K562 (cell line): Measurements from ENCODE around the gene SHROOM3. TPM values are rescaled to one million over a fixed set of nuclear protein-coding genes. Genes with fewer than 3 reads are reported as not detected.

ENCODE experiments used
- ATAC-seq: fragments of 200-7000 bp; cut with Tn5 transposase; 3 replicates; pipeline ENCODE4 v1.9.1; 2020; ENCODE audit warnings: moderate library complexity
- BruUV-seq: library from RNA; stranded (reverse); fragments of 400-500 nt; replicated peaks from 2 replicates; lab custom pipeline; 2021; lab: Mats Ljungman, UMichigan
- CTCF ChIA-PET: fragments of 300-600 bp; formaldehyde crosslinking; extraction: SDS; loops from one replicate; lab custom pipeline; 2021; ENCODE audit warnings: low intra/inter-chr PET ratio; lab: Yijun Ruan, JAX
- POLR2A ChIA-PET: fragments of 300-600, 350-650 bp; sonication (Branson Sonifier 250); formaldehyde crosslinking; extraction: SDS; loops from one replicate; lab custom pipeline; 2021; ENCODE audit warnings: antibody characterized with exemption, inconsistent platforms; lab: Yijun Ruan, JAX
- DNase-seq, 4 experiments: peaks; one replicate each; pipeline versions ENCODE4 v3.0.0 to v3.0.0-alpha.2; 2011 to 2018; ENCODE audit warnings: low spot score in 3 of 4, mixed read lengths in 3 of 4; ENCODE audit errors: extremely low read depth in 1 of 4
- FAIRE-seq: peaks from 2 replicates; lab custom pipeline; 2011; peaks lifted over from hg19 to GRCh38; lab: Jason Lieb, UNC
- H2AFZ ChIP-seq: 2 replicates; pipeline ENCODE4 v1.6.0; 2011; ENCODE audit warnings: low read depth, low read length, control low read depth, inconsistent platforms
- H3K27ac ChIP-seq: fragments of 200-600 bp; 3 replicates; pipeline ENCODE4 v1.8.0; 2011; ENCODE audit warnings: low read depth, mild to moderate bottlenecking, control low read depth, inconsistent platforms, low read length, moderate library complexity, mixed read lengths; ENCODE audit errors: extremely low read depth
- H3K27me3 ChIP-seq, 2 experiments: fragments of 300-600 bp in 1 of 2; 2 replicates in 1 of 2; 3 replicates in 1 of 2; pipeline versions ENCODE4 v1.6.0 to v1.8.0; 2011; ENCODE audit warnings: inconsistent platforms in 2 of 2, low read length in 2 of 2, mild to moderate bottlenecking in 1 of 2, mixed read lengths in 1 of 2, moderate library complexity in 1 of 2; ENCODE audit not compliant: control insufficient read depth in 2 of 2, insufficient read depth in 2 of 2
- H3K36me3 ChIP-seq: fragments of 300-600 bp; 3 replicates; pipeline ENCODE4 v1.8.0; 2011; ENCODE audit warnings: mild to moderate bottlenecking, low read length, inconsistent platforms; ENCODE audit not compliant: control insufficient read depth, insufficient read depth
- H3K4me1 ChIP-seq, 2 experiments: fragments of 200-600 bp in 1 of 2; replicated peaks in 1 of 2; 2 replicates in 1 of 2; 3 replicates in 1 of 2; pipeline versions ENCODE4 v1.5.1 to v1.8.0; 2011; ENCODE audit warnings: inconsistent platforms in 2 of 2, low read length in 2 of 2, mild to moderate bottlenecking in 1 of 2, mixed read lengths in 1 of 2, moderate library complexity in 1 of 2; ENCODE audit not compliant: control insufficient read depth in 2 of 2, insufficient read depth in 2 of 2
- H3K4me2 ChIP-seq: 2 replicates; pipeline ENCODE4 v1.6.1; 2011; ENCODE audit warnings: low read length, control low read depth, inconsistent platforms, mixed read lengths; ENCODE audit not compliant: insufficient read depth
- H3K4me3 ChIP-seq: fragments of 200-600 bp; sonication (generic), shearing (Covaris generic); 2 replicates; pipeline ENCODE4 v1.5.1; 2016; ENCODE audit warnings: control low read depth, inconsistent platforms
- H3K79me2 ChIP-seq: fragments of 200-600 bp; 3 replicates; pipeline ENCODE4 v1.8.0; 2011; ENCODE audit warnings: low read length, inconsistent platforms; ENCODE audit not compliant: control insufficient read depth, insufficient read depth
- H3K9ac ChIP-seq, 2 experiments: 2 replicates each; pipeline versions ENCODE4 v1.6.0 to v1.6.1; 2011; ENCODE audit warnings: low read depth in 2 of 2, low read length in 2 of 2, control low read depth in 1 of 2, inconsistent platforms in 1 of 2, mild to moderate bottlenecking in 1 of 2, mixed read lengths in 1 of 2; ENCODE audit not compliant: insufficient read depth in 1 of 2
- H3K9me1 ChIP-seq: one replicate; pipeline ENCODE4 v1.6.0; 2011; ENCODE audit warnings: inconsistent platforms, mild to moderate bottlenecking, low read length, moderate library complexity; ENCODE audit not compliant: control insufficient read depth, insufficient read depth
- H3K9me3 ChIP-seq: replicated peaks from 2 replicates; pipeline ENCODE4 v1.5.1; 2011; ENCODE audit warnings: low read depth, low read length, inconsistent platforms; ENCODE audit not compliant: control insufficient read depth, insufficient read depth
- H4K20me1 ChIP-seq: replicated peaks from 2 replicates; pipeline ENCODE4 v1.6.1; 2011; ENCODE audit warnings: low read length, inconsistent platforms, mixed read lengths; ENCODE audit not compliant: control insufficient read depth, insufficient read depth
- ARID4B ChIP-seq: sonication (generic); formaldehyde crosslinking; IDR thresholded peaks from 2 replicates; pipeline ENCODE4 v1.8.0; 2022; ENCODE audit warnings: mild to moderate bottlenecking, missing genetic modification reagents
- DACH1 ChIP-seq: fragments of 450-650 bp; IDR thresholded peaks from 2 replicates; pipeline ENCODE4 v1.6.1; 2018; ENCODE audit not compliant: partially characterized antibody
- FIP1L1 ChIP-seq: fragments of 200-400 bp; formaldehyde crosslinking; IDR thresholded peaks from 2 replicates; pipeline ENCODE4 v1.6.1; 2018; ENCODE audit warnings: mild to moderate bottlenecking, low read depth, low read length; ENCODE audit not compliant: poor library complexity, severe bottlenecking
- GTF2A2 ChIP-seq: IDR thresholded peaks from 2 replicates; pipeline ENCODE4 v1.6.1; 2016; ENCODE audit warnings: mild to moderate bottlenecking, missing genetic modification characterization, missing compliant biosample characterization
- MNT ChIP-seq, 2 experiments: fragments of 450-650 bp; conservative IDR thresholded peaks; 2 replicates each; pipeline ENCODE4 v1.6.1; 2017; ENCODE audit warnings: mild to moderate bottlenecking in 2 of 2, moderate library complexity in 2 of 2
- PREB ChIP-seq: sonication (generic); formaldehyde crosslinking; IDR thresholded peaks from 2 replicates; pipeline ENCODE4 v1.8.1; 2023; ENCODE audit warnings: mild to moderate bottlenecking, missing genetic modification reagents
- PTTG1 ChIP-seq: fragments of 450-650 bp; IDR thresholded peaks from 2 replicates; pipeline ENCODE4 v1.6.1; 2016; ENCODE audit warnings: low read depth, mild to moderate bottlenecking, missing genetic modification characterization, missing compliant biosample characterization
- RFX5 ChIP-seq: IDR thresholded peaks from 2 replicates; pipeline ENCODE4 v1.6.1; 2011; ENCODE audit warnings: low read depth, mild to moderate bottlenecking, improper control_type of control experiment, low read length
- SAFB ChIP-seq: fragments of 200-400 bp; formaldehyde crosslinking; IDR thresholded peaks from 2 replicates; pipeline ENCODE4 v1.6.1; 2017; ENCODE audit warnings: low read depth, low read length, borderline replicate concordance
- SIRT6 ChIP-seq: IDR thresholded peaks from one replicate; pipeline ENCODE4 v1.6.1; 2012; ENCODE audit warnings: low read depth, mild to moderate bottlenecking, control low read depth, inconsistent platforms, low read length, moderate library complexity
- ZC3H11A ChIP-seq: IDR thresholded peaks from 2 replicates; pipeline ENCODE4 v1.6.1; 2012; ENCODE audit warnings: low read depth, low read length, improper control_type of control experiment
- ZFPM2 ChIP-seq: fragments of 250-450 bp; sonication (Bioruptor Pico); IDR thresholded peaks from 2 replicates; pipeline ENCODE4 v1.5.1; 2022; ENCODE audit warnings: mild to moderate bottlenecking
- ZNF184 ChIP-seq: sonication (generic); formaldehyde crosslinking; IDR thresholded peaks from 2 replicates; pipeline ENCODE4 v1.5.0; 2020; ENCODE audit warnings: missing genetic modification reagents
- ZNF398 ChIP-seq: fragments of 250-450 bp; sonication (Bioruptor Pico); IDR thresholded peaks from 2 replicates; pipeline ENCODE4 v1.8.0; 2021; ENCODE audit warnings: moderate library complexity, mild to moderate bottlenecking, inconsistent platforms
- WGBS: fragments of 100-300 bp; shearing (Covaris generic); methylation state at CpG from one replicate; pipeline ENCODE4 v1.1.6; 2016; ENCODE audit warnings: low coverage, mixed read lengths; ENCODE audit not compliant: insufficient coverage; ENCODE audit errors: missing lambda C conversion rate; 5-methylcytosine and 5-hydroxymethylcytosine counted together
- in situ Hi-C: fragments of 300-500 bp; cut with MboI; formaldehyde crosslinking; loops from 4 replicates; pipeline ENCODE4 v1.15.0; 2018; ENCODE audit warnings: inconsistent platforms, mixed read lengths
- intact Hi-C: fragments of 100-400 bp; cut with micrococcal nuclease; formaldehyde crosslinking; loops from 2 replicates; pipeline ENCODE4 v1.14.2; 2022
- polyA plus RNA-seq, 8 experiments: library from polyadenylated mRNA; depleted of rRNA in 4 of 8; stranded (reverse) in 5 of 8; unstranded in 3 of 8; fragments of >200 nt; fragmentation: Nextera tagmentation in 2 of 8; fragmentation: Illumina TruSeq in 1 of 8; extraction: Ambion mirVana in 2 of 8; extraction: Trizol in 1 of 8; gene quantifications; 2 replicates each; pipeline versions ENCODE4 v1.2.1 to v1.2.3, GENCODE V29; 2011 to 2014; ENCODE audit warnings: inconsistent platforms in 1 of 8, missing spikeins in 1 of 8
- total RNA-seq, 7 experiments: library from RNA; depleted of rRNA in 6 of 7; stranded (reverse); fragments of >200 nt in 6 of 7; fragmentation: Illumina TruSeq in 2 of 7; extraction: Trizol in 2 of 7; gene quantifications; 2 replicates each; pipeline versions ENCODE4 v1.2.1 to v1.2.3, GENCODE V29; 2011 to 2021; ENCODE audit warnings: low replicate concordance in 1 of 7

SHROOM3 gene
- total and polyA plus RNA-seq, 9 of the 15 experiments (the other 6 are each of a cell fraction or from before 2014, with no cell fraction given), result 0.01 to 0.07 TPM; not detected in 7

- H3K4me2 ChIP-seq, result no peak overlapping the region
- no peaks in the 10 kb centered on the region for H3K79me2 ChIP-seq
- no peaks in the 10 kb centered on the region for H3K36me3 ChIP-seq
- WGBS, result 0% methylated on average over 3 of the region's 3 CpGs
- ChIA-PET CTCF (no interaction called here), POLR2A (no interaction called here)
- no peak overlapping the region for H3K9ac ChIP-seq
- BruUV-seq, result no TSS peak
- in situ Hi-C loops, result no loop called here
- H3K4me1 ChIP-seq, result no peaks in the 10 kb centered on the region
- H3K4me3 ChIP-seq, result no peak overlapping the region
- H2AFZ ChIP-seq, result no peak overlapping the region
- no peak for ATAC-seq
- H3K27me3 ChIP-seq, result peaks cover 7 to 11% of the 10 kb centered on the region in 2 experiments; a peak in 2 of 5 replicates
- TF ChIP-seq PREB (CRISPR knock-in tag), result no peak
- no peak for TF ChIP-seq ZC3H11A
- no peak for TF ChIP-seq SAFB
- no peak for TF ChIP-seq PTTG1
- TF ChIP-seq ZNF184 (CRISPR knock-in tag), result no peak
- TF ChIP-seq ZNF398, result no peak
- TF ChIP-seq MNT (conservative IDR thresholded peaks at IDR 0.05), result no peak
- no peak for TF ChIP-seq FIP1L1
- no peak for TF ChIP-seq SIRT6
- no peak for TF ChIP-seq GTF2A2 (tag)
- no peak for TF ChIP-seq DACH1
- TF ChIP-seq RFX5, result no peak
- TF ChIP-seq ZFPM2 (CRISPR knock-in tag), result no peak
- no peak for TF ChIP-seq ARID4B (CRISPR knock-in tag)
- H4K20me1 ChIP-seq, result no peaks in the 10 kb centered on the region
- no peaks in the 10 kb centered on the region for H3K9me1 ChIP-seq
- intact Hi-C loops, result no loop called here
- no peak for FAIRE-seq
- H3K27ac ChIP-seq, result no peak overlapping the region
- DNase-seq, result no peak
- no peaks in the 10 kb centered on the region for H3K9me3 ChIP-seq
These were observed 136.2 kb downstream of the SHROOM3 start for GRCh38 chr4:76571274-76571673.
